GM23338 (cell line): ENCODE results near the gene LTBP3. TPM values are rescaled to one million over a fixed set of nuclear protein-coding genes. Genes with fewer than 3 reads are reported as not detected.

ENCODE experiments used
- ATAC-seq: fragments of 200-7000 bp; cut with Tn5 transposase; 3 replicates; pipeline ENCODE4 v1.9.1; 2020
- DNase-seq: peaks from one replicate; pipeline ENCODE4 v3.0.0-alpha.2; 2015; ENCODE audit warnings: low spot score
- H2AFZ ChIP-seq: fragments of 200-600 bp; sonication (generic); 2 replicates; pipeline ENCODE4 v1.8.0; 2016; ENCODE audit warnings: antibody characterized with exemption, mild to moderate bottlenecking, moderate library complexity
- H3F3A ChIP-seq: fragments of 200-600 bp; sonication (generic); replicated peaks from 2 replicates; pipeline ENCODE4 v1.8.0; 2017; ENCODE audit warnings: antibody characterized with exemption, mixed run types, low read depth
- H3K27ac ChIP-seq: fragments of 200-600 bp; sonication (generic); 2 replicates; pipeline ENCODE4 v1.6.1; 2016; ENCODE audit warnings: low read depth
- H3K27me3 ChIP-seq: fragments of 200-600 bp; sonication (generic); 2 replicates; pipeline ENCODE4 v1.8.0; 2016; ENCODE audit warnings: mild to moderate bottlenecking, mixed run types, moderate library complexity; ENCODE audit not compliant: insufficient read depth
- H3K36me3 ChIP-seq: fragments of 200-600 bp; sonication (generic); 2 replicates; pipeline ENCODE4 v1.8.0; 2016; ENCODE audit warnings: mild to moderate bottlenecking; ENCODE audit not compliant: insufficient read depth
- H3K4me1 ChIP-seq: fragments of 200-600 bp; sonication (generic); 2 replicates; pipeline ENCODE4 v1.8.0; 2016; ENCODE audit warnings: mild to moderate bottlenecking, moderate library complexity; ENCODE audit not compliant: insufficient read depth
- H3K4me2 ChIP-seq: fragments of 200-600 bp; sonication (generic); 2 replicates; pipeline ENCODE4 v1.7.1; 2017; ENCODE audit warnings: mixed run types
- H3K4me3 ChIP-seq: fragments of 200-600 bp; sonication (generic); 2 replicates; pipeline ENCODE4 v1.6.1; 2016; ENCODE audit warnings: mixed run types
- H3K79me2 ChIP-seq: fragments of 200-600 bp; sonication (generic); replicated peaks from 2 replicates; pipeline ENCODE4 v1.8.0; 2017; ENCODE audit warnings: mild to moderate bottlenecking; ENCODE audit not compliant: insufficient read depth
- H3K9me2 ChIP-seq: fragments of 200-600 bp; sonication (generic); 2 replicates; pipeline ENCODE4 v1.8.0; 2017; ENCODE audit not compliant: insufficient read depth
- H4K20me1 ChIP-seq: fragments of 200-600 bp; sonication (generic); replicated peaks from 2 replicates; pipeline ENCODE4 v1.8.0; 2017; ENCODE audit warnings: mild to moderate bottlenecking; ENCODE audit not compliant: insufficient read depth
- H3K27ac Mint-ChIP-seq: 2 replicates; pipeline ENCODE4 v1.8.0; 2020; ENCODE audit warnings: inconsistent platforms, mild to moderate bottlenecking, moderate library complexity, mixed read lengths
- H3K27me3 Mint-ChIP-seq: 3 replicates; pipeline ENCODE4 v1.8.0; 2022; ENCODE audit warnings: low read depth, mild to moderate bottlenecking, moderate library complexity, mixed read lengths, inconsistent platforms; ENCODE audit not compliant: insufficient read depth, poor library complexity
- H3K36me3 Mint-ChIP-seq: 3 replicates; pipeline ENCODE4 v1.8.0; 2021; ENCODE audit warnings: low read depth, mild to moderate bottlenecking, inconsistent platforms, moderate library complexity, mixed read lengths
- H3K4me1 Mint-ChIP-seq: 3 replicates; pipeline ENCODE4 v1.8.0; 2020; ENCODE audit warnings: mild to moderate bottlenecking, inconsistent platforms, mixed read lengths
- H3K4me3 Mint-ChIP-seq: 3 replicates; pipeline ENCODE4 v1.8.0; 2021; ENCODE audit warnings: moderate library complexity, mild to moderate bottlenecking, inconsistent platforms, mixed read lengths
- H3K9me3 Mint-ChIP-seq: 3 replicates; pipeline ENCODE4 v1.8.0; 2020; ENCODE audit warnings: moderate library complexity, mild to moderate bottlenecking, inconsistent platforms, mixed read lengths
- CREB1 ChIP-seq: fragments of 250-450 bp; sonication (Bioruptor Pico); IDR thresholded peaks from 2 replicates; pipeline ENCODE4 v1.5.0; 2020; ENCODE audit warnings: low read depth, mild to moderate bottlenecking, moderate library complexity
- EZH2 ChIP-seq: fragments of 200-600 bp; sonication (generic); IDR thresholded peaks from one replicate; pipeline ENCODE4 v1.8.0; 2017; ENCODE audit warnings: antibody characterized with exemption, mild to moderate bottlenecking, low read depth; ENCODE audit not compliant: unreplicated experiment
- EZH2phosphoT487 ChIP-seq: fragments of 200-600 bp; sonication (generic); IDR thresholded peaks from one replicate; pipeline ENCODE4 v1.8.1; 2018; ENCODE audit warnings: antibody characterized with exemption; ENCODE audit not compliant: unreplicated experiment
- JUNB ChIP-seq: IDR thresholded peaks from one replicate; pipeline ENCODE4 v1.6.1; 2016; ENCODE audit warnings: antibody characterized with exemption; ENCODE audit not compliant: unreplicated experiment
- NANOG ChIP-seq: IDR thresholded peaks from 2 replicates; pipeline ENCODE4 v1.6.1; 2016; ENCODE audit warnings: antibody characterized with exemption, borderline replicate concordance
- POLR2AphosphoS5 ChIP-seq: IDR thresholded peaks from 2 replicates; pipeline ENCODE4 v1.6.1; 2016; ENCODE audit warnings: antibody characterized with exemption, low read depth
- STAT1 ChIP-seq: IDR thresholded peaks from one replicate; pipeline ENCODE4 v1.6.1; 2016; ENCODE audit warnings: antibody characterized with exemption; ENCODE audit not compliant: unreplicated experiment
- ZNF114 ChIP-seq: fragments of 250-450 bp; sonication (Bioruptor Pico); IDR thresholded peaks from 2 replicates; pipeline ENCODE4 v1.5.0; 2020; ENCODE audit warnings: mild to moderate bottlenecking, moderate library complexity
- ZNF331 ChIP-seq: fragments of 250-450 bp; sonication (Bioruptor Pico); IDR thresholded peaks from 2 replicates; pipeline ENCODE4 v1.5.0; 2020; ENCODE audit warnings: low read depth, mild to moderate bottlenecking, moderate library complexity
- polyA plus RNA-seq: library from polyadenylated mRNA; unstranded; fragments of >200 nt; fragmentation: Nextera tagmentation; extraction: Ambion mirVana; gene quantifications from 2 replicates; pipeline ENCODE4 v1.2.1, GENCODE V29; 2016
- total RNA-seq: library from RNA; depleted of rRNA; stranded (reverse); fragments of >200 nt; shearing (Covaris generic); gene quantifications from 2 replicates; pipeline ENCODE4 v1.2.3, GENCODE V29; 2014
- TF ChIP-seq, protein P1 (sequence below): IDR thresholded peaks from one replicate; pipeline ENCODE4 v1.6.1; 2018; ENCODE audit warnings: antibody characterized with exemption; ENCODE audit not compliant: unreplicated experiment
- TF ChIP-seq, protein P2 (sequence below): fragments of 250-450 bp; sonication (Bioruptor Pico); IDR thresholded peaks from 2 replicates; pipeline ENCODE4 v1.5.0; 2020; ENCODE audit warnings: mild to moderate bottlenecking, moderate library complexity
- TF ChIP-seq, protein P3 (sequence below): IDR thresholded peaks from 2 replicates; pipeline ENCODE4 v1.6.1; 2016; ENCODE audit warnings: antibody characterized with exemption
- TF ChIP-seq, protein P4 (sequence below), 2 experiments: fragments of 200-600 bp in 1 of 2; sonication (generic) in 1 of 2; conservative IDR thresholded peaks; 2 replicates each; pipeline versions ENCODE4 v1.5.1 to v1.6.1; 2016 to 2017; ENCODE audit warnings: antibody characterized with exemption in 2 of 2, low read depth in 2 of 2, mild to moderate bottlenecking in 2 of 2, moderate library complexity in 1 of 2

LTBP3 gene
- total and polyA plus RNA-seq, 2 experiments from 2014 or later, result 9.5 to 29.2 TPM

DNA sequence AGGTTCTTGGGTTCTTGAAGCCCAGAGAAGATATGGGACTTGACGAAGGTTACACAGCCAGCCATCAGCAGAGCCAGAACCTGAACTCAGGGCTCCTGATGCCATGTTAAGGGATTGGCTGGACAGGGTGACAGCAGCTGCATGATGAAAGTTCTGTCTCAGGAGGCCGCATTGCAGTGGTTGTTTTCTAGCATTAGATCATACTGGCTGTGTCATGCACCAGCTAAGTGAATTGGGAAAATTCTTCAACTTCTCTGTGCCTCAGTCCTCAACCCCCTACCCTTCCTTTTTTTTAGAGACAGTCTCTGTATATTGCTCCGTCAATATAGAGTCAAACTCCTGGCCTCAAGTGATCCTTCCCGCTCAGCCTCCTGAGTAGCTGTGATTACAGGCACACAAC, 5.4 kb upstream of the LTBP3 start:
- Histone ChIP-seq H3K4me3 (no peak overlapping the region), H4K20me1 (no peaks in the 10 kb centered on the region), H3K9me2 (no peaks in the 10 kb centered on the region), H3K79me2 (no peaks in the 10 kb centered on the region), H3K27ac (no peak overlapping the region), H3K27me3 (peaks cover 20% of the 10 kb centered on the region), H2AFZ (no peak overlapping the region), H3K4me1 (peaks cover 28% of the 10 kb centered on the region), H3K4me2 (no peak overlapping the region), H3F3A (peaks cover 6% of the 10 kb centered on the region; the same call in 1 of the 2 replicates), H3K36me3 (no peaks in the 10 kb centered on the region)
- Mint-ChIP-seq H3K36me3 (no peaks in the 10 kb centered on the region), H3K27me3 (peaks cover 17% of the 10 kb centered on the region), H3K4me3 (no peak overlapping the region), H3K4me1 (peaks cover 24% of the 10 kb centered on the region), H3K9me3 (no peaks in the 10 kb centered on the region), H3K27ac (no peak overlapping the region)
- no peak for DNase-seq
- TF ChIP-seq JUNB (no peak), NANOG (no peak), POLR2AphosphoS5 (no peak), CREB1 (no peak), EZH2 (no peak), ZNF114 (no peak), STAT1 (no peak), EZH2phosphoT487 (no peak), ZNF331 (CRISPR knock-in tag) (no peak)
- TF ChIP-seq, protein P1, sequence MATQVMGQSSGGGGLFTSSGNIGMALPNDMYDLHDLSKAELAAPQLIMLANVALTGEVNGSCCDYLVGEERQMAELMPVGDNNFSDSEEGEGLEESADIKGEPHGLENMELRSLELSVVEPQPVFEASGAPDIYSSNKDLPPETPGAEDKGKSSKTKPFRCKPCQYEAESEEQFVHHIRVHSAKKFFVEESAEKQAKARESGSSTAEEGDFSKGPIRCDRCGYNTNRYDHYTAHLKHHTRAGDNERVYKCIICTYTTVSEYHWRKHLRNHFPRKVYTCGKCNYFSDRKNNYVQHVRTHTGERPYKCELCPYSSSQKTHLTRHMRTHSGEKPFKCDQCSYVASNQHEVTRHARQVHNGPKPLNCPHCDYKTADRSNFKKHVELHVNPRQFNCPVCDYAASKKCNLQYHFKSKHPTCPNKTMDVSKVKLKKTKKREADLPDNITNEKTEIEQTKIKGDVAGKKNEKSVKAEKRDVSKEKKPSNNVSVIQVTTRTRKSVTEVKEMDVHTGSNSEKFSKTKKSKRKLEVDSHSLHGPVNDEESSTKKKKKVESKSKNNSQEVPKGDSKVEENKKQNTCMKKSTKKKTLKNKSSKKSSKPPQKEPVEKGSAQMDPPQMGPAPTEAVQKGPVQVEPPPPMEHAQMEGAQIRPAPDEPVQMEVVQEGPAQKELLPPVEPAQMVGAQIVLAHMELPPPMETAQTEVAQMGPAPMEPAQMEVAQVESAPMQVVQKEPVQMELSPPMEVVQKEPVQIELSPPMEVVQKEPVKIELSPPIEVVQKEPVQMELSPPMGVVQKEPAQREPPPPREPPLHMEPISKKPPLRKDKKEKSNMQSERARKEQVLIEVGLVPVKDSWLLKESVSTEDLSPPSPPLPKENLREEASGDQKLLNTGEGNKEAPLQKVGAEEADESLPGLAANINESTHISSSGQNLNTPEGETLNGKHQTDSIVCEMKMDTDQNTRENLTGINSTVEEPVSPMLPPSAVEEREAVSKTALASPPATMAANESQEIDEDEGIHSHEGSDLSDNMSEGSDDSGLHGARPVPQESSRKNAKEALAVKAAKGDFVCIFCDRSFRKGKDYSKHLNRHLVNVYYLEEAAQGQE, result no peak
- TF ChIP-seq, protein P2, sequence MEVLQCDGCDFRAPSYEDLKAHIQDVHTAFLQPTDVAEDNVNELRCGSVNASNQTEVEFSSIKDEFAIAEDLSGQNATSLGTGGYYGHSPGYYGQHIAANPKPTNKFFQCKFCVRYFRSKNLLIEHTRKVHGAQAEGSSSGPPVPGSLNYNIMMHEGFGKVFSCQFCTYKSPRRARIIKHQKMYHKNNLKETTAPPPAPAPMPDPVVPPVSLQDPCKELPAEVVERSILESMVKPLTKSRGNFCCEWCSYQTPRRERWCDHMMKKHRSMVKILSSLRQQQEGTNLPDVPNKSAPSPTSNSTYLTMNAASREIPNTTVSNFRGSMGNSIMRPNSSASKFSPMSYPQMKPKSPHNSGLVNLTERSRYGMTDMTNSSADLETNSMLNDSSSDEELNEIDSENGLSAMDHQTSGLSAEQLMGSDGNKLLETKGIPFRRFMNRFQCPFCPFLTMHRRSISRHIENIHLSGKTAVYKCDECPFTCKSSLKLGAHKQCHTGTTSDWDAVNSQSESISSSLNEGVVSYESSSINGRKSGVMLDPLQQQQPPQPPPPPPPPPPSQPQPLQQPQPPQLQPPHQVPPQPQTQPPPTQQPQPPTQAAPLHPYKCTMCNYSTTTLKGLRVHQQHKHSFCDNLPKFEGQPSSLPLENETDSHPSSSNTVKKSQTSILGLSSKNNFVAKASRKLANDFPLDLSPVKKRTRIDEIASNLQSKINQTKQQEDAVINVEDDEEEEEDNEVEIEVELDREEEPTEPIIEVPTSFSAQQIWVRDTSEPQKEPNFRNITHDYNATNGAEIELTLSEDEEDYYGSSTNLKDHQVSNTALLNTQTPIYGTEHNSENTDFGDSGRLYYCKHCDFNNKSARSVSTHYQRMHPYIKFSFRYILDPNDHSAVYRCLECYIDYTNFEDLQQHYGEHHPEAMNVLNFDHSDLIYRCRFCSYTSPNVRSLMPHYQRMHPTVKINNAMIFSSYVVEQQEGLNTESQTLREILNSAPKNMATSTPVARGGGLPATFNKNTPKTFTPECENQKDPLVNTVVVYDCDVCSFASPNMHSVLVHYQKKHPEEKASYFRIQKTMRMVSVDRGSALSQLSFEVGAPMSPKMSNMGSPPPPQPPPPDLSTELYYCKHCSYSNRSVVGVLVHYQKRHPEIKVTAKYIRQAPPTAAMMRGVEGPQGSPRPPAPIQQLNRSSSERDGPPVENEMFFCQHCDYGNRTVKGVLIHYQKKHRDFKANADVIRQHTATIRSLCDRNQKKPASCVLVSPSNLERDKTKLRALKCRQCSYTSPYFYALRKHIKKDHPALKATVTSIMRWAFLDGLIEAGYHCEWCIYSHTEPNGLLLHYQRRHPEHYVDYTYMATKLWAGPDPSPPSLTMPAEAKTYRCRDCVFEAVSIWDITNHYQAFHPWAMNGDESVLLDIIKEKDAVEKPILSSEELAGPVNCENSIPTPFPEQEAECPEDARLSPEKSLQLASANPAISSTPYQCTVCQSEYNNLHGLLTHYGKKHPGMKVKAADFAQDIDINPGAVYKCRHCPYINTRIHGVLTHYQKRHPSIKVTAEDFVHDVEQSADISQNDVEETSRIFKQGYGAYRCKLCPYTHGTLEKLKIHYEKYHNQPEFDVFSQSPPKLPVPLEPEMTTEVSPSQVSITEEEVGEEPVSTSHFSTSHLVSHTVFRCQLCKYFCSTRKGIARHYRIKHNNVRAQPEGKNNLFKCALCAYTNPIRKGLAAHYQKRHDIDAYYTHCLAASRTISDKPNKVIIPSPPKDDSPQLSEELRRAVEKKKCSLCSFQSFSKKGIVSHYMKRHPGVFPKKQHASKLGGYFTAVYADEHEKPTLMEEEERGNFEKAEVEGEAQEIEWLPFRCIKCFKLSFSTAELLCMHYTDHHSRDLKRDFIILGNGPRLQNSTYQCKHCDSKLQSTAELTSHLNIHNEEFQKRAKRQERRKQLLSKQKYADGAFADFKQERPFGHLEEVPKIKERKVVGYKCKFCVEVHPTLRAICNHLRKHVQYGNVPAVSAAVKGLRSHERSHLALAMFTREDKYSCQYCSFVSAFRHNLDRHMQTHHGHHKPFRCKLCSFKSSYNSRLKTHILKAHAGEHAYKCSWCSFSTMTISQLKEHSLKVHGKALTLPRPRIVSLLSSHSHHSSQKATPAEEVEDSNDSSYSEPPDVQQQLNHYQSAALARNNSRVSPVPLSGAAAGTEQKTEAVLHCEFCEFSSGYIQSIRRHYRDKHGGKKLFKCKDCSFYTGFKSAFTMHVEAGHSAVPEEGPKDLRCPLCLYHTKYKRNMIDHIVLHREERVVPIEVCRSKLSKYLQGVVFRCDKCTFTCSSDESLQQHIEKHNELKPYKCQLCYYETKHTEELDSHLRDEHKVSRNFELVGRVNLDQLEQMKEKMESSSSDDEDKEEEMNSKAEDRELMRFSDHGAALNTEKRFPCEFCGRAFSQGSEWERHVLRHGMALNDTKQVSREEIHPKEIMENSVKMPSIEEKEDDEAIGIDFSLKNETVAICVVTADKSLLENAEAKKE (CRISPR knock-in tag), result no peak
- TF ChIP-seq, protein P3, sequence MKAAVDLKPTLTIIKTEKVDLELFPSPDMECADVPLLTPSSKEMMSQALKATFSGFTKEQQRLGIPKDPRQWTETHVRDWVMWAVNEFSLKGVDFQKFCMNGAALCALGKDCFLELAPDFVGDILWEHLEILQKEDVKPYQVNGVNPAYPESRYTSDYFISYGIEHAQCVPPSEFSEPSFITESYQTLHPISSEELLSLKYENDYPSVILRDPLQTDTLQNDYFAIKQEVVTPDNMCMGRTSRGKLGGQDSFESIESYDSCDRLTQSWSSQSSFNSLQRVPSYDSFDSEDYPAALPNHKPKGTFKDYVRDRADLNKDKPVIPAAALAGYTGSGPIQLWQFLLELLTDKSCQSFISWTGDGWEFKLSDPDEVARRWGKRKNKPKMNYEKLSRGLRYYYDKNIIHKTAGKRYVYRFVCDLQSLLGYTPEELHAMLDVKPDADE, result no peak
- TF ChIP-seq, protein P4, sequence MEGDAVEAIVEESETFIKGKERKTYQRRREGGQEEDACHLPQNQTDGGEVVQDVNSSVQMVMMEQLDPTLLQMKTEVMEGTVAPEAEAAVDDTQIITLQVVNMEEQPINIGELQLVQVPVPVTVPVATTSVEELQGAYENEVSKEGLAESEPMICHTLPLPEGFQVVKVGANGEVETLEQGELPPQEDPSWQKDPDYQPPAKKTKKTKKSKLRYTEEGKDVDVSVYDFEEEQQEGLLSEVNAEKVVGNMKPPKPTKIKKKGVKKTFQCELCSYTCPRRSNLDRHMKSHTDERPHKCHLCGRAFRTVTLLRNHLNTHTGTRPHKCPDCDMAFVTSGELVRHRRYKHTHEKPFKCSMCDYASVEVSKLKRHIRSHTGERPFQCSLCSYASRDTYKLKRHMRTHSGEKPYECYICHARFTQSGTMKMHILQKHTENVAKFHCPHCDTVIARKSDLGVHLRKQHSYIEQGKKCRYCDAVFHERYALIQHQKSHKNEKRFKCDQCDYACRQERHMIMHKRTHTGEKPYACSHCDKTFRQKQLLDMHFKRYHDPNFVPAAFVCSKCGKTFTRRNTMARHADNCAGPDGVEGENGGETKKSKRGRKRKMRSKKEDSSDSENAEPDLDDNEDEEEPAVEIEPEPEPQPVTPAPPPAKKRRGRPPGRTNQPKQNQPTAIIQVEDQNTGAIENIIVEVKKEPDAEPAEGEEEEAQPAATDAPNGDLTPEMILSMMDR (conservative IDR thresholded peaks at IDR 0.05; ENCODE audit: low read depth in 2 of 2), result no peak
- no peak for ATAC-seq
